HL-60/S4 treated with retinoic acid at 250 ng/mL for 4 days and 3 days (cell line): ENCODE results near the gene MAP3K14.

ENCODE experiments used
- in situ Hi-C: fragments of 300-500 bp; cut with MboI; formaldehyde crosslinking; loops from 2 replicates; pipeline ENCODE4 v1.7.0; 2022; ENCODE audit warnings: low sequenced_read_pairs

MAP3K14 gene

DNA sequence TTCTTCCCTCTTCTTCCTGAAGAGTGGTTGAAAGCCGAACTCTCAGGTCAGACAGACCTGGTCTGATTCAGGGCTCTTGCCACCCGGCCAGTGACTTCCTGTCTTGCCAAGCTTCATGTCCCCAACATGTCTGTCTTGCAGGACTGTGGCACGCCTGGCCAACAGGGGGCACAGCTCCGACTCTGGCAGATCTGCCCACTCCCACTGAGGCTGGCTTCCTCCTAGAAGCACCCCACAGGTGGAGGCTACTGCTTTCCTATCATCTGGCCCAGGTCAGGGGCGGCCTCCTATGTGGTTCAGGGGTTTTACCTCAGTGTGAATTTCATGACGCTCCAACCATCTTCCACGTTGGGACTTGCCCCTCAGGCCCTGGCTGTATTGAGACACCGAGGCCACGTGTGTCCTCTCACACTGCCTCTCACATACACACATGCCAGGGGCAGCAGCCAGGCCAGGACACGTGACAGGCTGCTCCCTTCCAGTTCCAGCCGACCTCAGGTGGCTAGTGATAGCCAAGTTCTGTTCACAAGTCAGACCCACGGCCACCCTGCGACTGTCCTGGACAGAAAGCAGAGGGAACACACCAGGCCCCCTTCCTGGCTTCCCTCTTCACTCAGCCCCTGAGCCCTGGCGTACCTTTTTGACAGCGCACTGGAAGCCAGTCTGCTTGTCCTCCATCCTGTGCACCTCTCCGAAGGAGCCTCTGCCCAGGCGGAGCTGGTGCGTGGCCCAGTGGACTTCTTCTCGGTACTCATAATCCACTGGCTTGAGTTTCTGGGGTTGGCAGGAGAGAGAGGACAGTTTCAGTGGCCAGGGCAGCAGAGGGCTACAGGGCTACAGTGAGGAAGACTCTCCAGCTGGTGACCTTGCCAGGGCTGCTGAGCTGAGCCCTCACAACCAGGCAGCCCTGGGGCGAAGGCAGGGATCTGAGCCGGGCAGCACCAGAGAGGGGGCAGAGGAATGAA is 32.4 kb downstream of the MAP3K14 start:
- in situ Hi-C loops: loop anchor here (5.0 kb wide), 1 partner anchor 103 kb away; no protein-coding TSS in a partner anchor

DNA sequence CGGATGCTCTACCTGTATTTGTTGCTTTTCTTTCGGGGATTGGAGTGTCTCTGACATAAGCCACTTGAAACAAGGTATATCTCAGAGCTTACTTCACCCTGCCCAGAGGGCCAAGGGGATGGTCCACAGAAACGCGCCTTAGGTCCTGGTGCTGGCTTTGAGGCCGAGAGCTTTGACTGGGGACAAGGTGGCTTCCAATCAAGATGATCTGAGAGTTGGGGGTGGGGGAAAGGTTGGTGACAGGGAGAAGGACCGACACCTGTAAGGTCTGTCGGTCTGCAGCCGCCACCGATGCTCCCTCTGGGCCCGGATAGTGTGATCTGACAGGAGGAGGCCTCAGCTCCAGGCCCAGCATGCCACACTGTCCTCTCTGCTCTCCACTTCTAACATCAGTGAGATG is 33.1 kb downstream of the MAP3K14 start:
- in situ Hi-C loops: loop anchor here (5.0 kb wide), 1 partner anchor 104 kb away; no protein-coding TSS in a partner anchor

DNA sequence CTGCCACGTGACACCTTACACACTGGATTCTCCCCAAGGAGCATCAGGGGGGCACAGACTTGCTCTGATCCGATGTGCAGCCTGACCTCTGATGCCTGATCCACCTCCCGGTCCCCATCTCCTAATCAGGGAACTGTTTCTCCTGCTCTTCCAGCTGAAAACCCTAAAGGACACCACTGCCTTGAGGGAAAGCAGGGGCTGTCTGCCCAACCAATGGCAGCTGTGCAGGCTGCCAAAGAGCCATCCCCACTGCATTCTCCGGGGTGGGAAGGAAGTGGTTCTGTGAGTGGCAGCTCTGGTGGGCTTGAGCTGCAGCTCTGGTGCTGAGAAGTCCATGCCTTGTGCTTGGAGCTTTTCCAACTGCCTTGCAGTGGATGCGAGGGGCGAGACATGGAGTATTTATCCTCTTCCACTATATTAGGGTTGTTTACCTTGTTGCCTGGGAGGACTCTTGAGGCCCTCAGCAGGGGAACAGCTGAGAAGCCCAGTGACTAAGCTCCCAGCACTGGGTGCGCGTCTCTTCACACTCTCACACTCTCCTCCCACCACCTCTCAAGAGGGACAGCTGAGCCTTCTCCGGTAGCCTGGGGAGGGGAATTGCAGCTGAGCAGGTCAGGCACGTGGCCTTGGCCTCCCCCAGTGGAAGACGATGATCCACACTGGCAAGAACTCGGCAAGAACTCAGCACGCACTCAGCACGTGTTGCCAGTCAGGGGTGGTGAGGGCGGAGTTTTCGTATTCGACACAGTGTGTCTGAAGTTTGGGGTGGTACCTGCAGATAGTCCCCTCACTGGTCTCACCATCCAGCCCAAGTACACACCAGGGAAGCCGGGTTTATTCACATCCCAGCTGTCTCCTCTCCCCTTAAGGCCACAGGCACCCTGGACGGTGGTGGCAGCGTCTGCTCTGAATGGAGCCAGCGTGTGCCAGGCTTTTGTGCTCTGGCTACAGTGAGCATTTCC is 33.9 kb downstream of the MAP3K14 start:
- in situ Hi-C loops: loop anchor here (5.0 kb wide), 1 partner anchor 104 kb away; no protein-coding TSS in a partner anchor

DNA sequence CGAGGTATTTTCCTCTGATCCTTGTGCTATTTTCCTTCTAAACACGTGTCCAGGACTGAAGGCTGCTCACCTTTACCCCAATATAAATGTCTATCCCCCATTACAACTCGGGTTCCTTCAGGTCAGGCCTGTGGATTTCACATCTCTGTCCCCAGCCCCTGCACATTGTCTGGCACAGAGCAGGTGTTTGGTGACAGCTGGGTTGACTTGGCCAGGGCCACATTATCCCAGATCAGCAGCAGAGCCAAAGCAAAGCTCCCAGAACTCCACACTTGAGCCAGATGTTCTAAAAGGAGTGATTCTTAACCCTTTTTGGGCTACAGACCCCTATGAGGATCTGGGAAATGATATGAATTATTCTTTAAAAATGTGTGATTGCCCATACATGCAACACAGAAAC is 36.9 kb downstream of the MAP3K14 start:
- in situ Hi-C loops: loop anchor here (5.0 kb wide), 1 partner anchor 107 kb away; no protein-coding TSS in a partner anchor

DNA sequence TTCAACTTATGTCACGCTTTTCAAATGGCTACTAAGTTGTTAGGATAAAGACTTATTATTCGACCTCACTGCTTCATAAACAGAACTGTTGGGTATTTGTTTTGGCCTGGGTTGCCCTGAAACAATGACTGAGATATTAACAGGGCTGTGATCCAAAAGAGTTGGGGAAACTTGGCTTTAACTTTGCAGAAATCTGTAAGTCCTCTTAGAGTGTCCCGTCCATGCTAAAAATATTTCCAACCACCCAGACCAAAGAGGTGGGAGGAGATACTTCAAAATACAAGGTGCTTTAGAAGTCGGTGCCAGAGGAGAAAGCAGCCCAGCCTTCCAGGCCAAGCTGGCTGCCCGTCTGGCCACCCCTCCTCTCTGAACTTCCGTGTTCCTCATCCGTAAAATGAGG is 38.8 kb downstream of the MAP3K14 start:
- in situ Hi-C loops: no loop called here

DNA sequence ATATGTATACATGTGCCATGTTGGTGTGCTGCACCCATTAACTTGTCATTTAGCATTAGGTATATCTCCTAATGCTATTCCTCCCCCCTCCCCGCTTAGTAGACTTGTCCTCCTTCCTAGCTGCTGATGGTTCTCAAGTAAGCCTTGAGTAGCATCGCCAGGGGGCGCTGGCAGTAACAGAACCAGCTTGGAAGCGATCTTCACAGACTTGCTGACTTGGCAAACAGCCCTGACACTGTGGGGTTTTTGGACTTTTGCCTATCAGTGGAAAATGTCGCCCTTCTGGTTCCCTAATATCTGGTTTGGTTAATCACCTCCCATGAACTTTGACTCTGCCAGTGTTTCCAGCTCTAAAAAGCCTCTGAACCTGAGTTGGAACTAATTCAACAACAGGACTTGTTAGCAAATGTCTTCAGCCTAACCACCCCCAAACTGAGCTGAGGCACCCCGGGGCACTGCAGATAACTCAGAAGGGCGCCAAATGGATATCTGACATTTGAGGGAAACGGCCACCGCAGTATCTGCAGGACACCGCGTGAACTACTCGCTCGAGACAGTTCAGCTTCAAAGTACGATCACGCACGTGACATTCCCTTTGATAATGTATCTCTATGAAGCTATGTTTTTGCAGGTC is 39.5 kb downstream of the MAP3K14 start:
- in situ Hi-C loops: no loop called here

DNA sequence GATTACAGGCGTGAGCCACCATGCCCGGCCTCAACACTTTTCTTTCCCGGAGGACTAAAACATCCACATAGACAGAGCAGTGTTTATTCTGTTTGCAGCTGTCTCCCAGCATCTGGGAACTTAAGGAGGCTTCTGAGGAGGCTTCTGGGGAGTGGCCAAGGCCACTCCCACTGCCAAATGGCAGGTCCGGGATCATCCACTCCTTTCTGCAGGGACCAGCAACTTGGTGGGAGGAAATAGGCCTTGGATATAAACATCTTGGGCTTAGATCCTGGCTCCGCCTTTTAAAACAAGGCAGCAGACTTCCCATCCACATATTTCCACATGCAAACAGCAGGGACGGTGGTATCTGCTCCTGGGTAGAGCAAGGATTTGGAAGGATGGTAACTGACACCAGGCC is 40.8 kb downstream of the MAP3K14 start:
- in situ Hi-C loops: no loop called here

DNA sequence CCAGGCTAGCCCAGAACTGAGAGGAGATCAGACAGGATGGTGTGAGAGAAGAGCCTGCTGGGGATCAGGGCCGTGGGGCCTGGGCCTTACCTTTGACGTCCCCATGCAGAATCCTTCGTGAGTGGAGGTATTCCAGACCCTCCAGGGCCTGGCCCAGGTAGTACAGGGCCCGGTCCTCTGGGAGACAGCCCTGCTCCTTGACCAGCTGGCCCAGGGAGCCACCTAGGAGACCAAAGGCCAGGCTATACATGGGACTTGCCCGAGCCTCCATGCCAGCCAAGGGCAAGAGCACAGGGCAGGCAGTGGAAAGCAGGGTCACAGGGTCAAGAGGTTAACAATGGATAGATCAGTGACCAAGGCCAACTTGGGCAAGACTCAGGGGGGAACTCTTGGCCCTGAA is 42.8 kb downstream of the MAP3K14 start:
- in situ Hi-C loops: no loop called here

DNA sequence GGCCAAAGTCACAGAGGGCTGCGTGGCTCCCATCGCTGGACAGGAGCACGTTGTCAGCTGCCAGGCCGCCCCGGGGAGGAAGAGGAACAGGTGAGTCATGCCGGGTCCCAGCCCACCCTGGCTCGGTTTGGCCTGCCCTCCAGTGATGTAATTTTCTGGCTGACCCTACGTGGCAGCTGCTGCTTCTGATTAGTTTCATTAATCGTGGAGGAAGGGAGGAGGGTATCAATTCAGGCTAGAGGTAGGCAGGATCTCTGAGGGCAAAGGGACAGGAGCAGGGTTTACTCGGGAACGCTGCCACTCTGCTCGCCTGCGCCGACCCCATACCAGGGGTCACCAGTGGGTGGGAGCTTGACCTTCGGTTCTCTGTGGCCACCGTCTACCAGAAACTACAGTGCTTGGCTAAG is 43.3 kb downstream of the MAP3K14 start:
- in situ Hi-C loops: no loop called here

DNA sequence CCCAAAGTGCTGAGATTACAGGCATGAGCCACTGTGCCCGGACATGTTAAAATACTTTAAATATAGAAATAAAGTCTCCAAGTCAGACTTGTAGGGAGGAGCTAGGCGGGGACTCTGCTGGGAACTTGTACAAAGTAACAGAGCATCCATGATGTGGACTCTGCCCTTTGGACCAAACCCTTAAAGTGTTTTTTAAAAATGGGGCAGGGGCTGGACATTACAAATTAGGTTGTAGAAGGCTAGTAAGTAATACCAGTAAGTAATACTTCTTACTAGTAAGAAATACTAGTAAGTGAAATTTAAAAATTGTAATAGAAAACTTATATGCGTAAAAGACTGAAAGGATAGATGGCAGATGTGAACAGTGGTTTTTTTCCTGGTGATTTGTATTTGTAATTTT is 45.2 kb downstream of the MAP3K14 start:
- in situ Hi-C loops: no loop called here

DNA sequence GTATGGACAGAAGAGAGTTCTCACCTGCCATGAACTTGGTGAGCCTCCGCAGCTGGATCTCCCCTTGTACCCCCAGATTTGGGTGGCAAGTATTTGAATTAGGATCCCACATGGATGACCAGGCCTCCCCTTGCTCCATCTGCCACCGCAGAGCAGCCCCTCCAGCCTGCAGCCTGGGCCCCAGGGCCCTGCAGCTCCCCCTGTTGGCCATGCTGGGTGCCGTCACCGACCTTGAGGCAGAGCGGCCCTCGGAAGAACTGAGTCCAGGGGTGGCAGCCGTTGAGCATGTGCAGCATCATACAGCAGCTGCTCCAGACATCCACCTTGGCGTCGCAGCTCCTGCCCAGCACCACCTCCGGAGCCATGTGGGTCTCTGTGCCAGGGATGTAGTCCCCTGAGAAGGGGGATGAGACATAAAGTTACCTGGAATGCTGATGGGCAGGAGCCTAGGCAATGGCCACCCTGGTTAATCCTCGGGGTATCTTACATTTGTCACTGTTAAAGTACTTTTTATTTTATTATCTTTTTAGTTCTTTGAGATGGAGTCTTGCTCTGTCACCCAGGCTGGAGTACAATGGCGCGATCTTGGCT is 45.9 kb downstream of the MAP3K14 start:
- in situ Hi-C loops: no loop called here

DNA sequence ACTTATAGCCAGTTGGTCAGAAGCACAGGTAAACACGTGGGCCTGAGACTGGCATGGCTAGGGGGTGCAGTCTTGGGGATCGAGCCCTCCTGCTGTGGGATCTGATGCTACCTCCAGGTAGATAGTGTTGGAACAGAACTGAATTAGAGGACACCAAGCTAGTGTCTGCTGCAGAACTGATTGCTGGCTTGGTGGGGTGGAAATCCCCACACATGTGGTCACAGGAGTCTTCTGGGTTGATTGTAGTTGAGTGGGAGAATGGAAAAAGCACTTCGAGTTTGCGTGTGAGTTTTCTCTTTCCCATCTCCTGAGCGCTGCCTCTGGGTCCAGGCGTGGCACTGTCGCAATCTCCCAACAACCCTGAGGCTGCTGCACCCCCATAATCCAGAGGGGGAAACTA is 46.9 kb downstream of the MAP3K14 start:
- in situ Hi-C loops: no loop called here

DNA sequence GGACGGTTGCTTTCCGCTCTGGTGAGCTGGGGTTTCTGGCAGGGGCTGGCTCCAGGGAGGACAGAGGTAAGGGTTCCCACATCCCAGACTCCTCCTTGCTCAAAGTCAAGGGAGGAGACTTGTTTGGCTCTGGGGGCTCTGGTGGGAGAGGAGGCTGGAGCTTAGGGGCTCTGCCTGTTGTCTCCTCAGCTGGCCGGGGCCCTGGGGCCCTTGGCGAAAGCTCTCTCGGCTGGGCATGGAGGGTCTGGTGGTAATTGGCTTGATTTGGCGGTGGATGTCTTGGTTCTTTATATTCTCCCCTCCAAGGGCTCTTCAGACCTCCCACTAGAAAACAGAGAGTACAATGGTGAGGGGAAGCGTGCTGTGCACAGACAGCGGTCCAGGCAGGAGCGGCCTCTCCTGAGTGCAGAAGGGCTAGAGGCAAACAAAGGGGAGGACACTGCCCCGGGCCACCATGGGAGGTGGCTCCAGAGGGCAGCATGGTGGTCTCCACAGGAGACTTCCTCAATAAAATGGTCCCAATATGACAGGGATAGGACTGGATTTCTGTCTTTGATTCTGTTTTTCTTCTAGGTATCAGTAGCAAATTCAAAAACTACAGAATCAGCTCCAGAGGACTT is 49.3 kb downstream of the MAP3K14 start:
- in situ Hi-C loops: no loop called here

DNA sequence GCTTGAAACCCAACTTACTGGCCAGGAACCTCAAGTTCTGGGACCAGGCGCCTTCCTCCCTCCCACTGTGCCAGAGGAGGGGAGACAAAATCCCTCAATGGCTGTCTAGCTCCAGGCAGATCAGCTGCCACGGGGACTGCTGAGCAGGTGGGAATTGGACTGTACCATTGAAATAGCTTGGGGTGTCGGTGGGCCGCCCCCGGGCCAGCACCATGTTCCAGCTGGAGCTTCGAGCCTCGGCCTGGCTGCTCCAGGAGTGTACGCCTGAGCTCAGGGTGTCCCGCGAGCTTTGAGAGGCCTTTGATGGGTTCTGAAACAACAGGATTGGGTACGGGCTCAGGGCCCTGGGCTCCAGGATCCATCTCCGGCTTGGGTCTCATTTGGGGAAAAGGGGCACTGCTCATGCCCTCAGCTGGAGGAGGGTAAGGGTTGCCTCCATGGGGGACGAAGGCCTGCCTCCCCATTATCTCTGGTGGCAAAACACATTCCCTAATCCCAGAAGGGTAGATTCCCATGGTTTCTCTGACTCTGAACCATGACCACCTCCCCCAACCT is 50.4 kb downstream of the MAP3K14 start:
- in situ Hi-C loops: no loop called here

DNA sequence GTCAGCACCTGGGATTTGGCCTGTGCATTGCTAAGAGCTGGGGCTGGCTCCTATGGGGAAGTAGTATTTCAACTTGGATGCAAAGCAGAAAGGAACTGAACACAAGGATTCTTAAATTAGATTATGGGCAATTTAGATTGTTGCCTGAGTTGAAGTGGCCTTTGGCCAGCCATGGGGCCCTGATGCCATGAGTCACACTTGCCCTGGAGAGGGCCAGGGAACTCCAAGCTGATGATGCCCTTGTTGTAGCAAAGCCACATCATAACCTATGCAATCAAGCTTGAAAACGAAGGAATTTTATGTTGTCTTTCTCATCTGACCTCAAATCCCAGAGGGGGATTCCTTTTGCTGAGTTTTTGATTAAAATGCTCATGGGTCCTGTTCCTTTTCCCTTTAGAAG is 51.0 kb downstream of the MAP3K14 start:
- in situ Hi-C loops: no loop called here

DNA sequence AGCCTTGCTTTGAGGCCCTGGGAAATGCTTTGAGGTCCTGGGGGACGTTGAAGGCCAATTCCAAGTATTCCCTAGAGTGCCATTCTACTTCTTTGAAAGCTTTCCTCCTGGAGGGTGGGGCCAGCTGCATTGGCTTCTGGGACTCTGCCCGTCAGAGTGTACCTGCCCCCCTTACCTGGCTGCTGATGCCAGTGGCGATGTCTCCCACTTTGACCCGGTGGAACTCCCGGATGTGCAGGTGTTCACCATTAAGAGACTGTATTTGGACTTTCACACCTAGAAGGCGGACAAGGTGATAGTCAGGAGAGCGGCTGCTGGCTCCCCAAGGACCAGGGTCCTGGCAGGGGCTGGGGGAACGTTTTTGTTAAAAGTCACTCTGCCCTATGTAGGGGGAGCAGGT is 51.8 kb downstream of the MAP3K14 start:
- in situ Hi-C loops: no loop called here

DNA sequence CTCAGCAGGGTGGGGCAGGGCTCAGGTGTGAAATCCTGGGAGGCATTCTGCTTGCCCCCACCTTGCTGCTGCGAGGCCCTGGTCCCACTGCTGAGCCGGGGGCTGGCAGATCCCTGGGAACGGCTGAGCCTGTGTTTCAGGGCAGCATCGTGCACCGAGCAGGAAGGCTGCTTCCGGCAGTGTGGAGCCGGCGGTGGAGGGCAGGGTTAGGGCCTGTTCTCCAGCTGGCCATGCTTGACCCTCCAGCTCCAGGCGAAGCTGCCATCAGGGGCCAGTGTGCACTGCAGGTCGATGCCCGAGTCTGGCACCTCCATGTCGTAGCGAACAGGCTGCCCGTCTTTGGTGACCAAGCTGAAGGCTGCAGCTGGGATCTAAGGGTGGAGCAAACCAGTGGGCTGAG is 52.4 kb downstream of the MAP3K14 start:
- in situ Hi-C loops: no loop called here

DNA sequence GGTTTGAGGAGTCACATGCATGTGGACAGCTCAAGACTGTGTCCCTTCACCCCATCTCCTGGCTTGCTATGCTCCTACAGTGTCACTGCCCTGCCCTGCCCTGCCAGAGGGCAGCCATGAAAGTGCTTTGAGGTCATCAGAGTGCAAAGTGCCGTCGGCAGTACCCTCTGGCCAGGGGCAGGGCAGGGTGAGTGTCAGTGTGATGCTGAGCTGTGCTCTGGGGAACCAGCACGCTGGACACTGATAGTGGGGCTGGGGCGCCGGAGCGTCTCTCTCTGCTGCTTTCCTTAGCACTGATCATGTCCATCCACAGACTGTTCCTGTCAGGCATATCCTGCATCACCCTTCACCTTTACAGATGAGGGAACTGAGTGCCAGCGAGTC is 53.4 kb downstream of the MAP3K14 start:
- in situ Hi-C loops: no loop called here

DNA sequence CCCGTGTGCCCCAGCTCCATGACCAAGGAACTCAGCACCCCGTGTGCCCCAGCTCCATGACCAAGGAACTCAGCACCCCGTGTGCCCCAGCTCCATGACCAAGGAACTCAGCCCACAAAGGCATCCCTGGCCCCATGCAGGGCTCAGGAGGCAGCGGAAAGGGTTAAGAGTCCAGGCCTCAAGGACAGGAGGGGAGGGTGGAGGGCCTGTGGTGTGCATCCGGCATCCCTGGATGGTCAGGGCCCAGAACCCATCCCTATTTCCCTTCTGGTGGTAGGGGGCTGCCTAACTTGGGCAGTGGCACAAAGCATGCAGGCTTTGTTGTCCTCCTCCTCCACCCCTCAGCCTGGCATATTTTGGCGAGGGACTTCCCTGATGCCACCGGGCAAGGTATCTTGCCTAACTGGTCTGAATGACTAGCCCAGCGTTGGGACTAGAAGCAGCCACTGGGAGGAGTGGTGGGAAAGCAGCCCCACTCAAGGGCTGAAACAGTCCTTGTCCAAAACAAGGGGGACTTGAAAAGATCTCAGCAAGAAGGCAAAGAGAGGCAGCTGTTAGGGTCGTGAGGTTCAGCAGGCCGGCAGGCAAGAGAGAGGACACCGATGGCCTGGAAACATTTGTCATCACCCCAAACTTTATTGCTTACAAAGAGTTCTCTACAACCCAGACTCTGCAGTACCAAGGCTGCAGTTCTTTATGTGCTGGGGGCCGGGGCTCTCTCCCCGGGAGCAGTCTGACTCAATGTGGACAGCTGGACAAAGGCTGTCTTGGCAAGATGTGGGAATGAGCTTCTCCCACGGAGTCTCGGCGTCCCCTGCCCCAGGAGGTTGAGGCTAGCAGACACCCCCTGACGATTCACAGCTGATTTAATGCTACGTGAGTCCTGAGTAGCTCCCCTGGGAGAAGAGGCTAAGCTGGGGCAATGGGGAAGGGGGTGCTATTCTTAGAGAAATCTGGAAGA is 54.0 kb downstream of the MAP3K14 start:
- in situ Hi-C loops: no loop called here
